Small intestine (tissue), 7 donors: ENCODE measurements around the gene EYS. TPM values are rescaled to one million over a fixed set of nuclear protein-coding genes. Genes with fewer than 3 reads are reported as not detected.

Experiments
- DNase-seq, 2 donors: peaks; one replicate each; pipeline versions ENCODE4 v3.0.0 to v3.0.0-alpha.2; 2013
- FAIRE-seq: peaks from 2 replicates; lab custom pipeline; 2012; peaks lifted over from hg19 to GRCh38; lab: Jason Lieb, UNC
- H3K27ac ChIP-seq, 3 donors: one replicate each; pipeline ENCODE4 v1.5.1; 2013; ENCODE audit warnings: low read length in 2 of 3, mild to moderate bottlenecking in 2 of 3, control low read depth in 1 of 3, inconsistent platforms in 1 of 3, low read depth in 1 of 3, moderate library complexity in 1 of 3
- H3K27me3 ChIP-seq, 3 donors: one replicate each; pipeline ENCODE4 v1.6.1; 2013; ENCODE audit warnings: low read length in 3 of 3, inconsistent platforms in 1 of 3; ENCODE audit not compliant: control insufficient read depth in 3 of 3, insufficient read depth in 3 of 3
- H3K36me3 ChIP-seq, 3 donors: one replicate each; pipeline ENCODE4 v1.6.1; 2013; ENCODE audit warnings: low read length in 3 of 3, inconsistent platforms in 1 of 3, low read depth in 1 of 3, mild to moderate bottlenecking in 1 of 3, moderate library complexity in 1 of 3; ENCODE audit not compliant: control insufficient read depth in 3 of 3, insufficient read depth in 2 of 3
- H3K4me1 ChIP-seq, 3 donors: one replicate each; pipeline ENCODE4 v1.6.1; 2013; ENCODE audit warnings: low read length in 2 of 3, inconsistent platforms in 1 of 3, low read depth in 1 of 3, mild to moderate bottlenecking in 1 of 3, moderate library complexity in 1 of 3; ENCODE audit not compliant: control insufficient read depth in 3 of 3, insufficient read depth in 2 of 3
- H3K4me3 ChIP-seq, 3 donors: one replicate each; pipeline ENCODE4 v1.5.1; 2013; ENCODE audit warnings: low read length in 3 of 3, control low read depth in 1 of 3, inconsistent platforms in 1 of 3, low read depth in 1 of 3, mild to moderate bottlenecking in 1 of 3, moderate library complexity in 1 of 3
- H3K9me3 ChIP-seq, 2 donors: one replicate each; pipeline ENCODE4 v1.6.1; 2013; ENCODE audit warnings: low read depth in 1 of 2, low read length in 1 of 2; ENCODE audit not compliant: control insufficient read depth in 2 of 2, insufficient read depth in 1 of 2
- WGBS, 3 donors: extraction: QIAGEN DNeasy Blood & Tissue Kit; methylation state at CpG; one replicate each; pipeline ENCODE4 v1.1.7; 2013; 5-methylcytosine and 5-hydroxymethylcytosine counted together
- polyA plus RNA-seq, 4 donors: library from polyadenylated mRNA; stranded (reverse) in 3 of 4; unstranded in 1 of 4; fragments of 200-250 nt in 3 of 4; fragments of 120-200 nt in 1 of 4; gene quantifications; one replicate each; pipeline versions ENCODE4 v1.2.1 to v1.2.3, GENCODE V29; 2013
- donor health status: healthy with polysubstance abuse.
- donor health status: control.
- donor health status: control.
- donor health status: Bipolar disorder and iron deficiency.
- donor health status: healthy.

Gene EYS
- polyA plus RNA-seq, 4 donors: 0.78 TPM; not detected in 3

DNA sequence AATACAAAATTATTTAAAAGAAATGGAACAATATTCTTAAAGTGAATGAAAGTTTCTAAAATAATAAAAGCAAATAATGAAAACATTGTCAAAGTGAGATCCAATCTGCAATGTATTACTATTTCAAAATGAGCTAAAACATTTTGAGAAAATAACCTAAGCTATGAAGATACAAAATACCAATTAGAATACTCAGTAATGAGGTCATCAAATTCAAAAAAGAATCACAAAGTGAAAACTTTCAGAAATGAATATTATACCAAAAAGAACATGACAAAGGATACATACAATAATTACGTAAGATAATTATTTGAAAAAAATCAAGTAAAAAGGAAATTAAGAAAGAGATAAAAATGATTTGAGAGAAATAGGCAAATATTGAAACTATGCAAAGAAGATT lies 634.5 kb downstream of the EYS start:
- H3K27ac ChIP-seq: no peak overlapping the region
- 91 to 98% (median 97%) methylated on average over 1 of the region's 1 CpG for WGBS, 3 donors
- no peak overlapping the region for H3K4me3 ChIP-seq
- no peaks in the 10 kb centered on the region for H3K27me3 ChIP-seq
- DNase-seq: no peak
- H3K4me1 ChIP-seq: no peaks in the 10 kb centered on the region
- FAIRE-seq: no peak
- H3K36me3 ChIP-seq: no peaks in the 10 kb centered on the region
- H3K9me3 ChIP-seq: no peaks in the 10 kb centered on the region

DNA sequence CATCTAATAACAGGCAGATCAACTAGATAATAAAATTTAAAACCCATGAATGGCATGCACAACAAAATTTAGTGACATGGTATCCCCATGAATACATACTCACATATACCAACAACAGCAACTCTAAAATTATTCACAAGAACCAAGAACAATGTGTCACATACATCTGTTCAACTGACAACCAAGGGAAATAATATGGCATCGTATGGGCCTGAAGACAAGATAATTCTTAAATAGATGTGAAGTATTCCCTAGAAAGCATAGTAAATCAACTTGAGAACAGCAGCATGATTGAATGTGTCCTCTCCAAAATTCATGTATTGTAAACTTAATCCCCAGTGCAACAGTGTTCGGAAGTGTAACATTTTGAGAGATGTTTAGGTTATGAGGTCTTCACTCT lies 635.5 kb downstream of the EYS start:
- Histone ChIP-seq H3K4me1 (no peaks in the 10 kb centered on the region), H3K4me3 (no peak overlapping the region), H3K27me3 (no peaks in the 10 kb centered on the region), H3K36me3 (no peaks in the 10 kb centered on the region), H3K27ac (no peak overlapping the region), H3K9me3 (no peaks in the 10 kb centered on the region)
- no peak for DNase-seq
- no peak for FAIRE-seq
- WGBS, 3 donors: 79 to 92% (median 87%) methylated on average over 2 of the region's 2 CpGs

DNA sequence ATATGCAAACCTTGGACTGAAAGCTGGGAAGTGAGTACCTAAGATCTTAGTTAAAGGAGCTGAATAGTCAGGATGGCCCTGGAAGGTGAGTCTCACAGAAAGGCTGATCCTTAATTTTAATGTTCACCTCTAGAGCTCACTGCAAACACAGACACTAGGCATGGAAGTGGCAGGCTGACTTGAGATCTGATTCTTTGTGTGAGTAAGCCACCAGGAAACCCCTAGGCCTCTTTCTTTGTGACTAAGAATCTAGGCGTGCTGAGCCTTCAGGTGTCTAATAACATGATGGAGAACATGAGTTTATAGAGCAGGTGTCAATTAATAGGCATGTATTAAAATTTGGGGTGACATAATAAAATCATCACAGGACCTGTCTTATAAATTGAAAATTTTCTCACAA lies 642.2 kb downstream of the EYS start:
- Histone ChIP-seq H3K27me3 (no peaks in the 10 kb centered on the region), H3K36me3 (no peaks in the 10 kb centered on the region), H3K4me3 (no peak overlapping the region), H3K4me1 (no peaks in the 10 kb centered on the region), H3K27ac (no peak overlapping the region), H3K9me3 (no peaks in the 10 kb centered on the region)
- DNase-seq (no peak), FAIRE-seq (no peak)
- 74 to 86% (median 86%) methylated on average over 1 of the region's 1 CpG for WGBS, 3 donors

DNA sequence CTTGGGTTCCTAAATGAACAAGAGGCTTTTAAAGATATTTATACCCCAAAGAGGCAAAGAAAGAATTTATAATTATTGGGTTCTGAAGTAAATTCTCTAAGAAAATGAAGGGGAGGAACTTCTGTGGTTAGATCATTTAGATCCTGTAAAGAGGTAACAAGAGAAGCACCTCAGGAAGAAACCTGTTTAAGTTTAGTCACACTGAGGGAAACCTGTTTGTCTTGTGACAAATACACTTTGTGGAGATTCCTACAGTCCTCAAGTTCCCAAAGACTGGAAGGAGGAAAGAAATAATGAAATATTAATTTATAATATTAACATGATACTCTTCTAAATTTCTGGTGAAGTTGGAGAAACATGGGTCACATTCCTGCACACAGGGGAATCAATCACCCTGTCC lies 647.5 kb downstream of the EYS start:
- Histone ChIP-seq H3K4me1 (no peaks in the 10 kb centered on the region), H3K36me3 (no peaks in the 10 kb centered on the region), H3K4me3 (no peak overlapping the region), H3K27ac (no peak overlapping the region), H3K27me3 (no peaks in the 10 kb centered on the region), H3K9me3 (no peaks in the 10 kb centered on the region)
- FAIRE-seq (no peak), DNase-seq (no peak)

DNA sequence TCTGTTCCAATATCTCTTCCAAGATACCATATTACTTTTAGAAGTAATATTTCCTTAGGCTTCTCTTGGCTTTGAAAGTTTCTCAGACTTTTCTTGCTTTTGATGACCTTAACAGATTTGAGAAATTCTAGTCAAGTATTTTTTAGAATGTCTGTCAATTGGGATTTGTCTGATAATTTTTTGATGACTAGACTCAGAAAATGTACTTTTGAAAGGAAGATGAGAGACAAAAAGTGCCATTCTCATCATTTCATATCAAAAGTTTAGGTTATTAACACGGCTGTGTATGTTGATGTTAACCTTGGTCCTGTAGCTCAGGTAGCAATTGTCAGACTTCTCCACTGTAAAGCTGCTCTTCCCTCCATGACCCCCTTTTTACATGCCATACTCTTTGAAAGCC lies 651.5 kb downstream of the EYS start:
- H3K9me3 ChIP-seq: no peaks in the 10 kb centered on the region
- H3K36me3 ChIP-seq: no peaks in the 10 kb centered on the region
- FAIRE-seq (no peak), DNase-seq (no peak)
- H3K4me3 ChIP-seq: no peak overlapping the region
- H3K27me3 ChIP-seq: no peaks in the 10 kb centered on the region
- H3K4me1 ChIP-seq: no peaks in the 10 kb centered on the region
- no peak overlapping the region for H3K27ac ChIP-seq
- WGBS, 3 donors: 72 to 91% (median 86%) methylated on average over 1 of the region's 1 CpG

DNA sequence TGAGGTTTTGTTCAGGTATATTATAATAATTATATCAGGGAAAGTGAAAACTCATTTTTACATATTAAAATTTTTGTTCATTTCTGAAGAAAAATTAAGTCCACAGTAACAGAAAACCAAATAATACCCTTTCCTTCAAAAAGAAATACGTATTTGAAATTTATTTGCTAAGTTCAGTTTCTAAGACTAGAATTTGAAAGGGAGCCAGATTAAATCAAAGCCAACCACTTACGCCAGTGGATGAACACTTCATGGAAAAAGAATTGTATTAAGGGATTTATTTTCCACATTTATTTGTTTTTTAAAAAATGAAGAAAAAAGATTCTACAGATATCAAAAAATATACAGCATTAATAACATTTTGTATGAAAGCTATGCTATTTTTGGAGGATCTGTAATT lies 654.4 kb downstream of the EYS start:
- FAIRE-seq (no peak), DNase-seq (no peak)
- H3K4me3 ChIP-seq: no peak overlapping the region
- no peak overlapping the region for H3K27ac ChIP-seq
- no peaks in the 10 kb centered on the region for H3K9me3 ChIP-seq
- no peaks in the 10 kb centered on the region for H3K27me3 ChIP-seq
- no peaks in the 10 kb centered on the region for H3K36me3 ChIP-seq
- 66 to 89% (median 78%) methylated on average over 2 of the region's 2 CpGs for WGBS, 3 donors
- H3K4me1 ChIP-seq: no peaks in the 10 kb centered on the region

DNA sequence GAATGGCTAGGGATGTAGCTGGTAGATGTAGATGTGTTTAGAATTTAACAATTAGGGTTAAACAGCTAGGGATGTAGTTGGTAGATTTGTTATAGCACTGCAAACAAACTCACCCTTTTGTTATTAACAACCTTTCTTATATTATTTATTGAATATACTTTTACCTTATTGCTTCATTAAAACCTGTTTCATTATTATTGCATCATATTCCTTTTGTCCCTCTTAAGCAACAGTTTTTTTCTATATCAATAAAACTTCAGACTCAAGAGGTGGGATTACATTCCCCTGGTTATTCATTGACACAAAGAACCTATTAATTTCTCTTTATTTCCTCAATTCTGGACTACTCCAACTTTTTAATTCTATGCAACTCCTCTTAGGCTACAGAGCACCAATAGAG lies 661.2 kb downstream of the EYS start:
- H3K9me3 ChIP-seq: no peaks in the 10 kb centered on the region
- FAIRE-seq: no peak
- no peak for DNase-seq

DNA sequence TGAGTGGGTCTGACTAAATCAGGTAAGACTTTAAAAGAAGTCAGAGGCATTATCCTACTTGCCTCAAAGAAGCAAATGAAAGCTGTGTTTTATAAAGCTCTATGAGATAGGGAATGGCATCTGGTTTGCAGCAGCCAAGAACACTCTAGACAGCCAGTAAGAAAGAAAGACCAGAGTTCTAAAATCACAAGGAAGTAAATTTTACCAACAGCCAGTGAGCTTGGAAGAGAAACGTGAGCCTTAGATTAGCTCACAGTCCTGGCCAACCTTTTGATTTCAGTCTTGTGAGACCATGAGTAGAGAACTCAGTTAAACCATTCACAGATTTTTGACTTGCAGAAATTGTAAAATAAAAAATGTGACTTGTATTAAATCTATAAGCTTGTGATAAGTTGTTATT lies 693.0 kb downstream of the EYS start:
- FAIRE-seq (no peak), DNase-seq (no peak)
- Histone ChIP-seq H3K27me3 (no peaks in the 10 kb centered on the region), H3K9me3 (no peaks in the 10 kb centered on the region), H3K27ac (no peak overlapping the region), H3K4me1 (no peaks in the 10 kb centered on the region), H3K4me3 (no peak overlapping the region), H3K36me3 (no peaks in the 10 kb centered on the region)
- 58 to 80% (median 64%) methylated on average over 1 of the region's 1 CpG for WGBS, 3 donors

More for the DNA sequence above, 661.2 kb downstream of the EYS start:
- H3K4me3 ChIP-seq: no peak overlapping the region
- no peaks in the 10 kb centered on the region for H3K4me1 ChIP-seq
- H3K27me3 ChIP-seq: no peaks in the 10 kb centered on the region
- H3K27ac ChIP-seq: no peak overlapping the region
- H3K36me3 ChIP-seq: no peaks in the 10 kb centered on the region

DNA sequence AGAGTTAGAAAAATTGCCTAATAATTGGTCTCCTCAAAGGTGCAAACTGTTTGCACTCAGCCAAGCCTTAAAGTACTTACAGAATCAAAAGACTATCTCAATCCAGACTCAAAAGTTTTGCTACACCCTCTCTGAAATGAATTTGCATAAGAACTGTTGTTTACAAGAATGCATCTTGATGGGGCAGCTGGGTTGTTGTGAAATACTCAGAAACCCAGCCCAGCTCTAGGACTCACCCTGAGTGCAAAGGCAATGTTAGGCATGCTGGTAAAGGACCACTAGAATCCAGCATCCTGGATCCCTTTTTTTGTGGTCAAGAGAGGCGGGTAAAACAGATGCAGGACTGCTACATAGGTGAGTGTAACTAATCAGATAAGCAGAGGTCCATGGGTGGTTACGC lies 700.2 kb downstream of the EYS start:
- Histone ChIP-seq H3K9me3 (peaks cover 2 to 5% of the 10 kb centered on the region in 2 donors), H3K4me1 (no peaks in the 10 kb centered on the region), H3K27ac (no peak overlapping the region), H3K27me3 (no peaks in the 10 kb centered on the region), H3K36me3 (no peaks in the 10 kb centered on the region), H3K4me3 (no peak overlapping the region)
- WGBS, 3 donors: 71 to 88% (median 79%) methylated on average over 2 of the region's 2 CpGs
- FAIRE-seq: no peak
- DNase-seq: no peak
